AG10803 (cell line): ENCODE measurements around the gene STK24.

ENCODE experiments used
- DNase-seq: peaks from one replicate; pipeline ENCODE4 v3.0.0; 2010; ENCODE audit warnings: low read depth
- H3K4me3 ChIP-seq: 2 replicates; pipeline ENCODE4 v1.5.1; 2011; ENCODE audit warnings: mild to moderate bottlenecking, low read length, control low read depth
- TF ChIP-seq, protein P1 (sequence below): conservative IDR thresholded peaks from 2 replicates; pipeline ENCODE4 v1.5.1; 2011; ENCODE audit warnings: mild to moderate bottlenecking, low read length, control low read depth, inconsistent platforms

STK24 gene

DNA sequence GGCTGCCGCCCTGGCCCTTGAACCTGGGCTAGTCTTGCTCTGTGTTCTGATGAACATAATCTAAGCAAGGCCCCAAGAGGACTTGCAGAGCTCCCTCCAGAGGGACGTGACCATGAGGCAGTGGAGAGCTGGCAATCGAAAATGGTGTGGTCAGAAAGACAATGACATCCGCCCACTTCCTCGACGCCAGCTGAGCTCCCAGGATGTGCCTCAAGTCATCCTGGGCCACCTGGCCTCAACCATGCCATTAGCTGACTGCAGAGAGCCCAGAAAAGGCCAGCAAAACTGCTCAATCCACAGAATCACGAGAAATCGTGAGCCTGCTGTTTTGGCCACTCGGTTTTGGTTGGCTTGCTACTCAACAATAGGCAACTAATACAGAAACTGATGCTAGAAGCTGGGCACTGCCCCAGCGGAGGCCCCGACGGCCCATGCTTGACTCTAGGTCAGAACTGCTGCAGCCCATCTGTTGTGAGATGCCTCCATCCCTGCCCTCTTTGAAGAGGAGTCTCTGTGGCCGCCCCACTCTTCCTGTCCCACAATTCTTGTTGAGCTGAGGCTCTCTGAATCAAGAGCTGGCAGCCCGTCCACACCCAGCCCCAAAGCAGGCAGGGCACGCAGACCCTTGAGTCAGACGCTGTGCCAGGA lies 53.3 kb downstream of the STK24 start:
- no peak for DNase-seq
- H3K4me3 ChIP-seq, result no peak overlapping the region
- TF ChIP-seq, protein P1, sequence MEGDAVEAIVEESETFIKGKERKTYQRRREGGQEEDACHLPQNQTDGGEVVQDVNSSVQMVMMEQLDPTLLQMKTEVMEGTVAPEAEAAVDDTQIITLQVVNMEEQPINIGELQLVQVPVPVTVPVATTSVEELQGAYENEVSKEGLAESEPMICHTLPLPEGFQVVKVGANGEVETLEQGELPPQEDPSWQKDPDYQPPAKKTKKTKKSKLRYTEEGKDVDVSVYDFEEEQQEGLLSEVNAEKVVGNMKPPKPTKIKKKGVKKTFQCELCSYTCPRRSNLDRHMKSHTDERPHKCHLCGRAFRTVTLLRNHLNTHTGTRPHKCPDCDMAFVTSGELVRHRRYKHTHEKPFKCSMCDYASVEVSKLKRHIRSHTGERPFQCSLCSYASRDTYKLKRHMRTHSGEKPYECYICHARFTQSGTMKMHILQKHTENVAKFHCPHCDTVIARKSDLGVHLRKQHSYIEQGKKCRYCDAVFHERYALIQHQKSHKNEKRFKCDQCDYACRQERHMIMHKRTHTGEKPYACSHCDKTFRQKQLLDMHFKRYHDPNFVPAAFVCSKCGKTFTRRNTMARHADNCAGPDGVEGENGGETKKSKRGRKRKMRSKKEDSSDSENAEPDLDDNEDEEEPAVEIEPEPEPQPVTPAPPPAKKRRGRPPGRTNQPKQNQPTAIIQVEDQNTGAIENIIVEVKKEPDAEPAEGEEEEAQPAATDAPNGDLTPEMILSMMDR, result no peak

GRCh38 chr13:98522371-98522770 lies 54.5 kb downstream of the STK24 start:
- no peak overlapping the region for H3K4me3 ChIP-seq
- DNase-seq, result no peak
- TF ChIP-seq, protein P1, result no peak

GRCh38 chr13:98521461-98522247 lies 55.3 kb downstream of the STK24 start:
- H3K4me3 ChIP-seq, result no peak overlapping the region
- no peak for DNase-seq
- TF ChIP-seq, protein P1, result no peak

DNA sequence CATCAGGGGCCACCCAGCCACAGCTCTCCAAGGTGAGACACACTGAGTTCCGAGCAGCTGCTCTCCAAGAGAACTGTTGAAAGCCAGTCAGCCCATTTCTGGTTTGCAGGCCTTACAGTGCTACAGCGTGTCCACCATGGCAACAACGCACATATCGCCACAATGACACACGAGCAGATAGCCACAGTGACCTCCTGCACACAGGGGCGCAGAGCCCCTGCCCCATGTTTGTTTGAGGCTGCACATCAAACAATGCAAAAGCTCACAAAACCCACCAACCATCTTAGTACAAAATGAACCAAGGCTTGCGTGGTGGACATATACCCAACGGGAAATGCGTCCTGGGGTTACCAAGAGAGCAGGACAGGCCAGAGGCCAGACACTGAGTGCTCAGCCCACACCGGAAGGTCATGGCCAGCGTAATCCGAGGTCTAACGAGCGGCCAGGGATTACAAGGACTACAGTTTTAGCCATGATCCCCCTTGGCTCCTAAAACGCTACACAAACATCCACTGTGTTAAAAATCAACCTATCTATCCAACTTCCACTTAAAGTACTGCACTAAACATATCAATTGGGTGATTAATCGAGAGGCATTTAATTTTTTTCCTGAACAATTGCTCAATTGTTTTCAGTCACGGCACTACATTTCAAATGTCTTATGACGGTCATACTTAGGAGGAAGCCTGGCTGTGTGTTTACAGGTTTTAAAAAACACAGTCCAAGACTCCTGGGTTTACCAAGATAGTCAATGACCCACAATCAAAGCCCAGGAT lies 56.0 kb downstream of the STK24 start:
- TF ChIP-seq, protein P1, result no peak
- DNase-seq, result no peak
- H3K4me3 ChIP-seq, result no peak overlapping the region

- no peak overlapping the region for H3K4me3 ChIP-seq
- DNase-seq, result no peak
- TF ChIP-seq, protein P1, result no peak
These were observed 56.9 kb downstream of the STK24 start for GRCh38 chr13:98519976-98520375.

DNA sequence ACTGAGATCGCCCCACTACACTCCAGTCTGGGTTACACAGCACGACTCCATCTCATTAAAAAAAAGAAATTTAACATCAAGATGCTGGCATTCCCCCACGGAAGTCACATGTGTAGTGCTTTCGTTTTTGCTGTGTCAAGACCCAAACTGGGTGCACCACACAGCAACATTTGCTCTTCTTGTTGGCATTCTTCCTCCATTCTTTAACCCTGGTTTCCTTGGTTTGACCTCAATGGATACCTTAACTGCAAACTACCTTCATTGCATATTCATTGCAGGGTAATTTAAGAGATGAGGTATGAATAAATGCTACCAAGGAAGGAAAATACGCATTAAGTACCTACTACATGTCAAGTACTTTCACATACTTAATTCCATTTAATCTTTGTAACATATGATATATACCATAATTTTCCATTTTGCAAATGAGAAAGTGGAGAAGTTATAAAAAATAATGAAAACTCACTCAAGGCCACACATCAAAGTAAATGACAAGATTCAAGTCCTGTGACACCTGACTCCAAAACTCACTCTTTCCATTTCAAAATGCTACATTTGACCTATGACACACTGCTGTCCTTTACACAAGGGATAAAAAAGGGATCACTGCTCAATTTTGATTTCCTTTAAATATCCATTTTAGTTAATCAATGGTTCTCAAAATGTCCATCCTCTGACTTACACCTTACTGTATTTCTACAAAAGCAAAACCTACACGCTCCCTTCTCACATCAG lies 59.2 kb downstream of the STK24 start:
- TF ChIP-seq, protein P1, result no peak
- no peak overlapping the region for H3K4me3 ChIP-seq
- no peak for DNase-seq
